ENCODE data around the gene PNPLA7. TPM values are rescaled to one million over a fixed set of nuclear protein-coding genes. Genes with fewer than 3 reads are reported as not detected.

Gene PNPLA7
- polyA plus RNA-seq, 6 donors from 2014 or later: 3.0 to 6.5 (median 5.8) TPM

GRCh38 chr9:137487454-137488326, 62.5 kb downstream of the PNPLA7 start:
- Mint-ChIP-seq H3K27ac (no peak overlapping the region), H3K4me3 (no peak overlapping the region), H3K27me3 (no peaks in the 10 kb centered on the region), H3K9me3 (peaks cover 0 to 2% (median 0%) of the 10 kb centered on the region in 7 donors), H3K4me1 (peaks cover 0 to 9% (median 4%) of the 10 kb centered on the region in 3 donors), H3K36me3 (peaks cover 10 to 23% of the 10 kb centered on the region in 2 donors)
- DNase-seq (no peak), ATAC-seq (ENCODE audit: low read depth in 2 of 2) (no peak)

DNA sequence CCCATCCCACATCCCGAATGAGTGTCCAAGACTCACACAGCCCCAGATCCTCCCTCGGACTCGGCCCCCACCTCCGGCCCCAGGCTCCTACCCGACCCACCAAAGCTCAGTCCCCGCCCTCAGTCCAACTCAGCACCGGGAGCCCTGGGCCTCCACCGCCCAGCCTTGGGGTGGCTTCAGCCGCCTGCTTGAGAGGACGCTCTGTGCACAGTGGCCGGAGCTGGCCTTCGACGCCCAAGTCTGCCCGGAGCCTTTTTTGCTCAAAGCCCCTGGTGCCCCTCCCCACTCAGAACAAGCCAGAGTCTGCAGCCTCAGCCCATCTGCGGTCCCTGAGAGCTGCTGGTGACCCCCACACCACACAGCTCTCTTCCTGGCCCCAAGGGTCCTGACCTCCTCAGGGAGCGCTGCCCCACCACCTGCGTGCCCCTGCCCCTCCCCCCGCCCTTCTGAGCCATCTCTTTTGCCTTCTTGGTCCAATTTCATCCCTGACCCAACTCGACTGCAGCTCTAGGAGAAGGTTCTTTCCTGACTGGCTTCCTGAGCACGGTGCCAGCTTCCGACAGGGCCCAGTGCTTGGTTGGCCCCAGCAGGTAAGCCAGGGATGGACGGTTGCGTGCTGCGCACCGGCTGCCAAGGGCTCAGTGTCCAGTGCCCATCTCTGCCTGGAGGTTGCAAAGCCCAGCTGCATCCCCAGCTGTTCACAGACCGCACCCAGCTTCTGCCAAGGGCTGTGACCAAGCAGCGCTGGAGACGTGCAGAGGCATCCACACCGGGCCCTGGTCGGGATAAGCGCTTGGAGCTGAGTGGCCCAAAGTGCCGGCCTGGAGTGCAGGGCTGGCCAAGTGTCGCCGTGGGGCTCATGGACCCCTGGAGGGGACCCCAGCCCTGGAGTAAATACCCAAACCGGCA, 63.4 kb downstream of the PNPLA7 start:
- ATAC-seq (ENCODE audit: low read depth in 2 of 2): no peak
- peak overlapping the region in 1 of 6 donors; percentile 76 for H3K27ac Mint-ChIP-seq
- no peak for DNase-seq
- peaks cover 0 to 7% (median 5%) of the 10 kb centered on the region in 3 donors for H3K4me1 Mint-ChIP-seq
- no peaks in the 10 kb centered on the region for H3K27me3 Mint-ChIP-seq
- peaks cover 10 to 20% of the 10 kb centered on the region in 2 donors for H3K36me3 Mint-ChIP-seq
- peaks cover 0 to 1% (median 0%) of the 10 kb centered on the region in 7 donors for H3K9me3 Mint-ChIP-seq
- H3K4me3 Mint-ChIP-seq: no peak overlapping the region

- ATAC-seq (ENCODE audit: low read depth in 2 of 2): no peak
- no peaks in the 10 kb centered on the region for H3K27me3 Mint-ChIP-seq
- H3K4me3 Mint-ChIP-seq: no peak overlapping the region
Observed at GRCh38 chr9:137486141-137486490, 64.1 kb downstream of the PNPLA7 start.

GRCh38 chr9:137485343-137486140, 64.7 kb downstream of the PNPLA7 start:
- Mint-ChIP-seq H3K36me3 (peaks cover 6 to 8% of the 10 kb centered on the region in 2 donors), H3K9me3 (no peaks in the 10 kb centered on the region), H3K27ac (no peak overlapping the region), H3K27me3 (no peaks in the 10 kb centered on the region), H3K4me1 (peaks cover 0 to 3% (median 0%) of the 10 kb centered on the region in 3 donors), H3K4me3 (no peak overlapping the region)
- no peak for ATAC-seq (ENCODE audit: low read depth in 2 of 2)
- no peak for DNase-seq

More at GRCh38 chr9:137486141-137486490, 64.1 kb downstream of the PNPLA7 start:
- Mint-ChIP-seq H3K9me3 (no peaks in the 10 kb centered on the region), H3K27ac (no peak overlapping the region), H3K4me1 (peaks cover 0 to 3% (median 1%) of the 10 kb centered on the region in 3 donors), H3K36me3 (peaks cover 8 to 13% of the 10 kb centered on the region in 2 donors)
- DNase-seq: no peak

DNA sequence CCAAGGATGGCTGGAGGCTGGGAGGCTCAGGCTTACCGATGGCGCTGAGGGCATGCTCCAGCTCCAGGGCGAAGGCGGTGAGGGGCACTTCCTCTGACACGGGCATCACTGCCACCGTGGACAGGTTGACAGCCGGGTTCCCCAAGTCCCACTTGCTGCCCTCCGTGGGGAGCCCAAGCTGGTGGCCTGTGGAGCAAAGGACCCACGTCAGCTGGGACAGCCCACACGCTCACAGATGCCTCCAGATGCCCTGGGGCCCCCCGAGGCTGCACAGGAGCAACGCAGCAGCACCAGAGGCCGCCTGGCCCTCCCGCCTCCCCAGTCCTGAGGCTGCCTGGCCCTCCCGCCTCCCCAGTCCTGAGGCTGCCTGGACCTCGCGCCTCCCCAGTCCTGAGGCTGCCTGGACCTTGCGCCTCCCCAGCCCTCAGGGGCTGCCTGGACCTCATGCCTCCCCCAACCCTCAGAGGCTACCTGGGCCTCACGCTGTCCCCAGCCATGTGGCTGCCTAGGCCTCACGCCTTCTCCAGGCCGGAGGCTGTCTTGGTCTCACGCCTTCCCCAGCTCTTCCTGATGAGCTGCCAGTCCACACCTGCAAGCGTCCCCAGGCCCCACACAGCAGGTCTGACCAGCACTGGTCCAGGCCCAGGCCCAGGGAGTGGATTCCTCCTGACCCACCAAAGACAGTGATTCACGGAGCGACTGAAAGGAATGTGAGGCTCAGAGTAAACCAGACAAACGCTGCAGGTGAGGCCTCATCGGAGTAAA, 65.5 kb downstream of the PNPLA7 start:
- DNase-seq (no peak), ATAC-seq (ENCODE audit: low read depth in 2 of 2) (no peak)
- Mint-ChIP-seq H3K36me3 (peaks cover 6 to 7% of the 10 kb centered on the region in 2 donors), H3K4me1 (peaks cover 0 to 3% (median 0%) of the 10 kb centered on the region in 3 donors), H3K4me3 (no peak overlapping the region), H3K27ac (no peak overlapping the region), H3K9me3 (no peaks in the 10 kb centered on the region), H3K27me3 (no peaks in the 10 kb centered on the region)

- no peak for DNase-seq
- peaks cover 0 to 2% (median 0%) of the 10 kb centered on the region in 7 donors for H3K9me3 Mint-ChIP-seq
Observed at GRCh38 chr9:137482094-137482781, 68.0 kb downstream of the PNPLA7 start.

DNA sequence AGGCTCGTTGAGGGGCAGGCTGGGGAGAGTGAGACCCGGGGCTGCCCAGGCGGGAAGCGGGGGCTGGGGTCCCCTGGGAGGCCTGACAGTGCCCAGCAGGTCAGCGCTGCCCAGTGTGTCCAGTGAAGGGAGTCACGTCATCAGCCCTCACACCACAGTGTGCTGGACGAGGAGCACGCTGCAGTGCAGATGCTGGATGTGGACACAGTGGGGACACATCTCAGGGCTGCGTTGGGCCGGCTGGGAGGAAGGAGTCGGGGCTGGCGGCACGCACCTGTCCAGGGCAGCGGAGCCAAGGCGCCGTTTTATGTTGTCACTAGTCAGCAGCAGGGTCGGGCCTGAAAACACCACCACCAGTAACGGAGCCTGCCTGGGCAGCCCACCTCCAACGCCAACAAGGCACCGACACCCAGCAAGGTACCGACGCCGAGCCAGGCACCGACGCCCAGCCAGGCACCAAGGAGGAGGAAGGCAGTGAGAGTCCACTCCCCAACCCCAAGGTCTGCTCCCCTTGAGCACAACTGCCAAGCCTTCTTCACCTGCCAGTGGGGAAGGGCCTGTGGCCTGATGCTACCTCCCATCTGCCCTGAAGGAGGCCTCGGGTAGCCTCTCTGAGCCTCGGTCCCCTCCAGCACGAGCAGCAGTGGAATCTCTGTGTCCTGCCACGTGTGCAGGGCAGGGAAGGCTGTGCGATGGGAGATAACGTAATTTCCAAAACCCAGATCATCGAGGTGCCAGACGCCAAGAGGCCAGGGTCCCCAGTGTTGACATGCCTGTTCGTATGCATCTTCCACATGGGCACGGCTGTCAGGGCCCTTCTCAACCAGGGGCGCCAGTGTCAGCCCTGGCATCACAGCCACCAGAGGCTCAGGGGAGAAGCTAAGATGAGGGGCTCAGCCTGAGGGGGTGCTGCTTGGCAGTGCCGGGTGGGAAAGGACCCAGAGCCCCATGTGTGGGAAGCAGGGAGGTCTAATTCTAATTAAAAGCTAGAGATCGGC, 69.2 kb downstream of the PNPLA7 start:
- Mint-ChIP-seq H3K4me1 (peaks cover 0 to 4% (median 3%) of the 10 kb centered on the region in 3 donors), H3K27me3 (no peaks in the 10 kb centered on the region), H3K36me3 (peaks cover 4 to 6% of the 10 kb centered on the region in 2 donors), H3K27ac (peak overlapping the region in 1 of 6 donors; percentile 89), H3K9me3 (peaks cover 0 to 7% (median 3%) of the 10 kb centered on the region in 7 donors), H3K4me3 (no peak overlapping the region)
- ATAC-seq (ENCODE audit: low read depth in 2 of 2) (no peak), DNase-seq (no peak)

More at GRCh38 chr9:137482094-137482781, 68.0 kb downstream of the PNPLA7 start:
- H3K27me3 Mint-ChIP-seq: no peaks in the 10 kb centered on the region
- H3K36me3 Mint-ChIP-seq: no peaks in the 10 kb centered on the region
- no peak overlapping the region for H3K4me3 Mint-ChIP-seq
- peaks cover 0 to 4% (median 3%) of the 10 kb centered on the region in 3 donors for H3K4me1 Mint-ChIP-seq
- ATAC-seq (ENCODE audit: low read depth in 2 of 2): no peak
- H3K27ac Mint-ChIP-seq: peak overlapping the region in 1 of 6 donors; percentile 47

DNA sequence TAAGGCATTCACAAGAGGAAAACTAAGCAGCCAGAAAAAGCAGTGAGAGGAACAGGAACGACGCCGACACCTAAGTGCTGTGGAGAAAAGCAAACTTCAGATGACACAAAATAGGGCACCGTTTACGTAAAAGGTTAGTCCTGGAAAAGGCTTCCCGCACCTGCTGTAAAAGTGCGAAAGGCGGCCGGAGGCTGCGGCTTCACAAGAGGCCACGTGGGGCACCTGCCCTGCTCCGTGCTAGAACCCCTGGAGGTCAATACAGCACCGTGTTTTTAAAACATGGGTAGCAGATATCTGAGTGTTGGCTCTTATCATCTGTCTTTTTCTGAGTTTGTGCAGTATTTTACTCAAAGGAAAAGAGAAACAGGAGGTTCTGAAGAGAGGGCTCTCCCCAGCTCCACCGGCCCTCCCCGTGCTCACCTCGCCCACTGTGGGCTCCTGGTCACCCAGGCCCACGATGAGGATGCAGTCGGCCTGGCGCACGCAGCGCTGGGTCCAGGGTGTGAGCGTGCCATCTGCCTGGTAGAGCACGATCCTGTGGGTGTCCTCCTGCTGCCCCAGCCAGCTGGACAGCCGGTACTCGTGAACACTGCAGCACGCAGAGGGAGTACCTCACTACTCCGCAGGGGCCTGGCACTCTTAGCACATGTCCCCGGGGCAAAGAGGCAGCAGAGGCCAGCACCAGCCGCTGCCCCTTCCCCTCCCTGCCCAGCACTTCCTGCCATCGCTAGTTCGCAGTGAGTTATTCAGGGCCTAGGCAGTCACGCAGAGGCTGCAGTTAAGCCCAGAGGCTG, 70.1 kb downstream of the PNPLA7 start:
- Mint-ChIP-seq H3K4me3 (no peak overlapping the region), H3K4me1 (peaks cover 0 to 4% (median 3%) of the 10 kb centered on the region in 3 donors), H3K9me3 (peaks cover 6 to 13% (median 8%) of the 10 kb centered on the region in 7 donors), H3K27me3 (no peaks in the 10 kb centered on the region), H3K27ac (no peak overlapping the region), H3K36me3 (peaks cover 9 to 12% of the 10 kb centered on the region in 2 donors)
- DNase-seq (no peak), ATAC-seq (ENCODE audit: low read depth in 2 of 2) (no peak)

- Mint-ChIP-seq H3K36me3 (peaks cover 12 to 17% of the 10 kb centered on the region in 2 donors), H3K4me1 (peaks cover 0 to 4% (median 3%) of the 10 kb centered on the region in 3 donors), H3K4me3 (no peak overlapping the region), H3K27ac (no peak overlapping the region), H3K27me3 (no peaks in the 10 kb centered on the region), H3K9me3 (peaks cover 10 to 18% (median 13%) of the 10 kb centered on the region in 7 donors)
- DNase-seq (no peak), ATAC-seq (ENCODE audit: low read depth in 2 of 2) (no peak)
Observed at GRCh38 chr9:137478962-137479861, 71.0 kb downstream of the PNPLA7 start.

DNA sequence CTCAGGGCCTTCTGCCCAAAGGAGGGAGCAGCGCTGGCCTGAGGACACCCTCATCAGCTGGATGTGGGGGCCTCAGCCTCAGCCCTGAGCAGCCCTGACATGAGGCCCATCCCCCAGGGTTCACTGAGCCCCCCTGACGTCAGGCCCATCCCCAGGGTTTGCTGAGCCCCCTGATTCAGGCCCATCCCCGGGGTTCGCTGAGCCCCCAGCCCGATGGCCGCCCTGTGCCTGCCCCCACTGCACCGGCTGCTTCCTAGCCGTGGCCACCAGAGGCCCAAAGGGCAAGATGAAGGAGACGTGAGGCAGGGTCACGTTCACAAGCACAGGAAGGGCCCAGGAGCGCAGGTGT, 71.6 kb downstream of the PNPLA7 start:
- no peak for ATAC-seq (ENCODE audit: low read depth in 2 of 2)
- H3K27me3 Mint-ChIP-seq: no peaks in the 10 kb centered on the region
- no peak for DNase-seq
- H3K36me3 Mint-ChIP-seq: peaks cover 14 to 23% of the 10 kb centered on the region in 2 donors
- H3K9me3 Mint-ChIP-seq: peaks cover 12 to 24% (median 17%) of the 10 kb centered on the region in 7 donors
- peaks cover 0 to 4% (median 3%) of the 10 kb centered on the region in 3 donors for H3K4me1 Mint-ChIP-seq
- H3K27ac Mint-ChIP-seq: no peak overlapping the region
- H3K4me3 Mint-ChIP-seq: no peak overlapping the region

All from naive B cell (primary cell).